ENCODE data around the gene SMKR1.
"Not testable (repeated sequence)": the region's sequence is repeated elsewhere in the genome, so short reads cannot be mapped to it uniquely, and the experiment has no call there.

The SMKR1 gene

DNA sequence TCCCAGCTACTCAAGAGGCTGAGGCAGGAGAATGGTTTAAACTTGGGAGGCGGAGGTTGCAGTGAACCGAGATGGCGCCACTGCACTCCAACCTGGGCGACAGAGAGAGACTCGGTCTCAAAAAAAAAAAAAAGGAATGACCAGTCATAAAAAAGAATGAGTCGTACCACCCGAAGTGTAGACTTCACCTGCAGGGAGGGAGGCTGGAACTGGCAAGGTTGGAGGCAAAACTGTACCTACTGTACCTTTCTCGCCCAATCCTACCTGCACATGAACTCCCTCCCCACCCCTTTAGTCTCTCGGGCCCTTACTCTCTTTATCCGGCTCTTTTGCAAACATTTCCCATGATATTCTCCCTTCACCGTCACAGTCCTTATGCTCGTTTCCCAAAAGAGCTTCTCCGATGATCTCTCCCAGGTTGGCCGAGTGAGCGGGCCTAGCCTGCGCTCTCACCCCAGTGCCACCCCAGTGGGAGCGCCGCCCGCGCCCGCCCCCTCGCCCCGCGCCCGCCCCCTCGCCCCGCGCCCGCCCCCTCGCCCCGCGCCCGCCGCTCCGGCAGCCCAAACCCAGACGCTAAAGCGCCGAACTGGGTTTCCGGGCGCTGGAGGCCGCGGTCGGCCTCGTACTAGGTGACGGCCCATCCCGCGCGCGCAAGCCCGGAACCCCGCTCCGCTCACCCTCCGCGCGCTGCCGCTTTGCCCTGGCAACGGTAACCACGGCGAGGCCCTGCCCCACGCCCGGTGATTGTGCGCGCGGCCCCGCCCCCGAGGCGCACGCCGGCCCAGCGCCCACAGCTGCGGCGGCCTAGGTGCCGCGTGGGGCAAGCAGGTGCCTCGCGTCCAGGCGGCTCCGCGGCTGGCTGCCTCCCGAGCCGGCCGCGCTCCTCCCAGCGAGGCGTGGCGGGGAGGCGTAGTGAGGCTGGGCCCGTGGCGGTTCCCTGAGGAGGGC is at the start of gene SMKR1:
Gene SMKR1 (plus strand): TSS at position 772 of the 948 bp plus-strand sequence. CDS start 294 bp downstream, outside the sequence.
- DNase-seq (ENCODE audit: low spot score): peak; percentile 89

DNA sequence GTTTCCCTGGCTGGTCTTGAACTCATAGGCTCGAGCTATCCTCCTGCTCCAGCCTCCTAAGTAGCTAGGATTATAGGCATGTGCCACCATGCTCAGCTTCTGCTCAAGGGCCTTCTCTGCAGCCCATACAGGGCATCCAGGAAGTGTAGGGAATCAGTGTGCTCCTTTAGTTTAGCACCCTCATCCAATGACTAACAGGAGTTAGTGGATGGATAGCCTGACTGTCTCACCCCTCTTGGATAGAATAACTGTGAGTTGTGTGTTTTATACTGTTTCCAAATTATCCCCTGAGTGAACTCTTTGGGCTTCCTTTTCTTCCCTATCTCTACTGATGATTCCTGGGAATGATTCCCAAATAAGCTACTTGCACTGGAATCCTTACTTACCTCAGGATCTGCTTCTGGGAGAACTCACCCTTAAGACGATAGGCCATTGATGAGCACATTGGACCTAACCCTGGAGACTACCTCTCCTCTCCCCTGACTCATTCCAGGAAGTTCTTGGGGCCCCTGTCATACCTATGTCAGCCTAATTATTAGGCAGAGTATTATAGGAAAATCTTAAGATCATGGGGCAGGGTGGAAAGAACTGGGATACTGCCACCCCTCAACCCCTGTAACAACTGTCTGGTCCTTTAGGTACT is 49.6 kb upstream of the SMKR1 start:
- no peak for DNase-seq (ENCODE audit: low spot score)

DNA sequence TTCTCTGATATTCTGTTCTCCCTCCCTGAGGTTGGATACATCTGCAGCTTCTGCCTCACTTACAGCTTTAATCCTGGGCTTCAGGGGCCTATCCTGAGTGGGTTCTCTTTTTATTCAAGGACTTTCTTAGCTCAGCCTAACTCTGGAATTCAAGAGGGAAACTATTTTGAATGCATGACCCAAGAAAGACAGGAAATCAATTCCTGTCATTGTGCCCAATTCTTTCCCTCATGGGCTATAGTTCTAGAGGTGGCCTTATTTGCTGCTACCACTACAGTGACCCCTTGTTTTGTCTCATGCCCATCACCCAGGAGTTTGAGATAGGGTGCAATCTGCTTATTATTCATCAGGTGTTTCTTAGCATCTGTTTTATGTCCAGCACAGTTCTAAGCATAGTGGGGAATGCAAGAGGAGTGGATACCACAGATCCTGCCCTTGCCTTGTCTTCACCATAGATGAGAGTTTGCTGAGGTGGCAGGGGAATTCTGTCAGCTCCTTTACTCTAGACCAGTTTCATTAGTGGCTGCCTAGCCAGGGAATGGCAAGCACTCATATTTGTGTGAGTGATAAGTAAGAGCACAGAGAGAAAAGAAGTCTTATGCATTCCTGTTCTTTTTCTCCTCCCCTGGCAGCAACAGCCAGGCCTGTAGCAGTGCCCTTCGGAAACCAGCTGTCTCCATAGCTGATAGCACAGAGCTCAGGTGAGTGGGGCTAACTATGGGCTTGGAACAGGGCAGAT is 48.7 kb upstream of the SMKR1 start:
- no peak for DNase-seq (ENCODE audit: low spot score)

GRCh38 chr7:129454249-129454551 is 48.1 kb upstream of the SMKR1 start:
- no peak for DNase-seq (ENCODE audit: low spot score)

GRCh38 chr7:129456421-129456820 is 45.9 kb upstream of the SMKR1 start:
- no peak for DNase-seq (ENCODE audit: low spot score)

DNA sequence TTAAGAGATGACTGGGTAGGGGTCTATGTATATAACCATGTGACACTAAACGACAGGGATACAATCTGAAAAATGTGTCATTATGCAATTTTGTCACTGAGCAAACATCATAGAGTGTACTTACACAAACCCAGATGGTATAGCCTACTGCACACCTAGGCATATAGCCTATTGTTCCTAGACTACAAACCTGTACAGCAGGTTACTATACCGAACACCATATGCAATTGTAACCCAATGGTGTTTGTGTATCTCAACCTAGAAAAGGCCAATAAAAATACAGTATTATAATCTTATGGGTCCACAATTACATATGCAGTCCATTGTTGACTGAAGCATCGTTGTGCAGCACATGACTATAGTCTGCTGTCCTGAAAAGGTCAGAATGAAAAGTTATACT is 45.2 kb upstream of the SMKR1 start:
- no peak for DNase-seq (ENCODE audit: low spot score)

GRCh38 chr7:129458171-129458570 is 44.2 kb upstream of the SMKR1 start:
- DNase-seq (ENCODE audit: low spot score): no peak

DNA sequence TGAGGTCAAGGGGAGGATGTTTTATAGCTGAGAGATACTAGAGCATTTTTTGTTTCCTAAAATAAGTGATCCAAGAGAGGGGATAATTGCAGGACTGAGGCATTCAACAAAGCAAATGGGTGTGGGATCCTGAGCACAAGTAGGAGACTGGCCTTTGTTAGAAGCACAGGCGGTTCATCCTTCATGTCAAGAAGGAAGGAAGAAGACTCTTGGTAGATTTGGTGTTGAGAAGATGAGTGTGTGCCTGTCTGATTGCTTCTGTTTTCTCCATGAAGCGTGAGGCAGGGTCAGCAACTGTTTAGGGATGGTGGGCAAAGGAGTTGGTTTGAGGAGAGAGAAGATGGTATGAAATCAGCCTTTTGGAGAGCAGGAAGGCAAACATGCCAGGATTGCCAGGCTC is 40.5 kb upstream of the SMKR1 start:
- DNase-seq (ENCODE audit: low spot score): no peak

DNA sequence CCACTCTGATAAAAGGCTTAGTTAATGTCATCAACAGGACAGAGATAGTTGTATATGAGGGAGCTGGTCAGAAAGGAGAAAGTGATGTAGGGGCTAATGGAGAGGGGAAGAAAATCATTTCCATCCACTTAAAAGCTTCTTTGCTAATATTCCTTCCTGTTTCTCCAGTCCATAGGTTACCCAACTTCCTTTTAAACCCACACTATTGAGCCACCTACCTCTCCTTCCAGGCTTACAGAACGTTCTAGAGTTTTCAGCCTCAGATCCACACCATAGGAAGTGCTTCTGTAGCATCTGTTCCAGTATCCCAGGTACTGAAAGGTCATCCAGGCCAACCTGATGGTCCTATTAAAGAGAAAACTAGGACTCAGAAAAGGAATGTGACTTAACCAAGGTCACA is 39.9 kb upstream of the SMKR1 start:
- DNase-seq (ENCODE audit: low spot score): no peak

DNA sequence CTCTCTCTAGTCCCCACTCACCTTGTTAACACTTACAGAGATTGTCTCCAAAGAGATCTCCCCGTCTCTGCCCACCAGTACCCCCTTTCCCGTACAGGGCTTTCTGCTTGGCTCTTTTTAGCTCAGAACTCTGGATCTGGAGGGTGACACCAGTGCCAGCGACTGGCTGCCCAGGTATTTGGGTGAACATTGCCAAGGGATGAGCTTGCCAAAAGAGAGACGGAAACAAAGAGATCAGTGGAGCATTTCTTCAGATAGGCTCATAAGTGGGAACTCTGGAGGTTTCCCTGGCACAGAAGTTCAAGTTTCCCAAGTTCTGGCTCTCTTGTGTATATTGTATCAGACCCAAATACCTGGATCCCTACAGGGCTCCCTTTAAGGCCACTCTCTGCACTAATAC is 38.1 kb upstream of the SMKR1 start:
- no peak for DNase-seq (ENCODE audit: low spot score)

DNA sequence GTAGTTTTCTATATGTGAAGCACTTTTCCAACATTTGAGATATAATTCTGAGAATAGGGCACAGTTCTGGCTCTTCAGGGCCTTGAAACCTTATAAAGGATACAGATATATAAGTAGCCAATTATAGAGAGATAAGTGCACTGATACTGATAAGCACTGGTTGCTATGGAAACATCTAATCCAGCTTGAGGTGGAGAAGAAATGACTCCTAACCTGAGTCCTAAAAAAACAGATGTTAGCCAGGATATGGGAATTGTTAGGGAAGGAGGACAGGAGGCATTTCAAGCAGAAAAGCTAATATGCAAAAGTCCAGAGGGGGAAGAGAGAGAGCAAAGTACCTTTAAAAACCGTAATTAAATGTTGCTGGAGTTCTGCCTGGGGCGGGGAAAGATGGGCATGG is 37.3 kb upstream of the SMKR1 start:
- DNase-seq (ENCODE audit: low spot score): no peak

- no peak for DNase-seq (ENCODE audit: low spot score)
These were observed 35.5 kb upstream of the SMKR1 start for GRCh38 chr7:129466796-129467195.

DNA sequence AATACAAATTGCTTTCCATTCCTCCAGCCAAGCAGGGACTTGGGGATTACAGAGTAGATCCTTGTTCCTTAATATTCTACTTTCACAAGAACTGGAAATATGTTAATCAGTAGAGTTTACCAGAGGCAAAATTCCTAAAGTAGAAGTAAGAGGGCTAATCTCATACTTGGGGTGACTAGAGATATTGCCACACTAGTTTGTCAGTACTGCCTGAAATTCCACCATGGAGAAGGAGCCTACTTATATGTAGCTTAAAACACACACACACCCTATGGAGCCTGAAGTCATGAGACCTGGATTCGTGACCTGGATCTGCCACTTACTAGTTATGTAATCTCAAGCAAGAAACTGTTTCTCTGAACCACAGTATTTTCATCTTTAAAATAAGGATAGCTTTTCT is 34.2 kb upstream of the SMKR1 start:
- DNase-seq (ENCODE audit: low spot score): peak; percentile 78

- DNase-seq (ENCODE audit: low spot score): no peak
These were observed 33.8 kb upstream of the SMKR1 start for GRCh38 chr7:129468547-129468946.

- no peak for DNase-seq (ENCODE audit: low spot score)
These were observed 32.4 kb upstream of the SMKR1 start for GRCh38 chr7:129469930-129470329.

DNA sequence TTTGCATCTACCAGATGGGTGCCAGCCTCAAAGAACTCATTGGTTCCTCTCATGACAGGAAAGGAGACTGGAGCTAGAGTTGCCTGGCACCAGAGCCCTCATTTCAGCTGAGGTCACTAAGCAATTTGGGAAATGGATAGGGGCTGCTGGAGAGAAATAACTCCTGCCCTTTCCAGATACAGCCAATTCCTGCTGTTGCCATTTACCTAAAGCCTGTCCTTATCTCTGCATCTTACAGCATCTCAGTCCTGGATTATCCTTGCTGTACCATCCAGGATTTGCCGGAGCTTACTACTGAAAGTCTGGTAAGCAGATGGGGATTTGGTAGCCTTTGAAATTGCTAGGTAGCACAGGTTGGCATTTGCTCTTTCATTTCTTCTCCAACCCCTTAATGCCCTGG is 31.9 kb upstream of the SMKR1 start:
- DNase-seq (ENCODE audit: low spot score): no peak

- DNase-seq (ENCODE audit: low spot score): no peak
These were observed 30.9 kb upstream of the SMKR1 start for GRCh38 chr7:129471402-129471827.

GRCh38 chr7:129475931-129476330 is 26.4 kb upstream of the SMKR1 start:
- not testable (repeated sequence) for DNase-seq (ENCODE audit: low spot score)

DNA sequence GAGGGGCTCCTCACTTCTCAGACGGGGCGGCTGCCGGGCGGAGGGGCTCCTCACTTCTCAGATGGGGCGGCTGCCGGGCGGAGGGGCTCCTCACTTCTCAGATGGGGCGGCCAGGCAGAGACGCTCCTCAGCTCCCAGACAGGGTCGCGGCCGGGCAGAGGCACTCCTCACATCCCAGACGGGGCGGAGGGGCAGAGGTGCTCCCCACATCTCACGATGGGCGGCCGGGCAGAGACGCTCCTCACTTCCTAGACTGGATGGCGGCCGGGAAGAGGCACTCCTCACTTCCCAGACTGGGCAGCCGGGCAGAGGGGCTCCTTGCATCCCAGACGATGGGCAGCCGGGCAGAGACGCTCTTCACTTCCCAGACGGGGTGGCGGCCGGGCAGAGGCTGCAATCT is 25.9 kb upstream of the SMKR1 start:
- not testable (repeated sequence) for DNase-seq (ENCODE audit: low spot score)

- DNase-seq (ENCODE audit: low spot score): no peak
These were observed 22.5 kb upstream of the SMKR1 start for GRCh38 chr7:129479831-129480230.

DNA sequence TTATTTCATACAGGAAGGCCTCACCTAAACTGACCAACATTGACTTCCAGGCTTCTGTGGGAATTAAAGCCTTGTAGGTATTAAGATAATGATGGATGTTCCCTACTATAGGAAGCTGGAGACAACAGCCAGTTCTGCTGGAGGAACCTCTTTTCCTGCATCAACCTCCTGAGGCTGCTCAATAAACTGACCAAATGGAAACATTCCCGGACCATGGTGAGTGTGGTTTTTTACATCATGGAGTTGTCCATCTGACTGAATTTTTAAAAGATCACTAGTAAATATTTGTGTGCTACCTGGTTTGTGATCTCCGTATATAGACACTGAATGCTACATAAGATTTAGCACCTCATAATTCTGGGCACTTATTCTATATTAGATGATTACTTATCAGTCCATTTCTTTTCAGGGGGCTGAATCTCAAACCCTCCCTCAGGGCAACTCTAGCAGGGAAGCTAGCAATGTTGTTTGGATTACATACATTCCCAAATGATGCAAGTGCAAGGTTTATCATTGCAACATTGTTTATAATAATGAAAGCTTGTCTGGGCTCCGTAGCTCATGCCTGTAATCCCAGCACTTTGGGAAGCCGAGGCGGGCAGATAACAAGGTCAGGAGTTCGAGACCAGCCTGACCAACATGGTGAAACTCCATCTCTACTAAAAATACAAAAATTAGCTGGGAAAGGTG is 21.5 kb upstream of the SMKR1 start:
- DNase-seq (ENCODE audit: low spot score): no peak

GRCh38 chr7:129481376-129481775 is 21.0 kb upstream of the SMKR1 start:
- not testable (repeated sequence) for DNase-seq (ENCODE audit: low spot score)

Data from AG08395 (cell line).